ENCODE measurements around the gene UBE2O.

GRCh38 chr17:76466775-76467130 is 13.8 kb upstream of the UBE2O start:
- no peak for TF ChIP-seq POLR2A (IDR thresholded peaks at IDR 0.05)
- TF ChIP-seq, protein P1, sequence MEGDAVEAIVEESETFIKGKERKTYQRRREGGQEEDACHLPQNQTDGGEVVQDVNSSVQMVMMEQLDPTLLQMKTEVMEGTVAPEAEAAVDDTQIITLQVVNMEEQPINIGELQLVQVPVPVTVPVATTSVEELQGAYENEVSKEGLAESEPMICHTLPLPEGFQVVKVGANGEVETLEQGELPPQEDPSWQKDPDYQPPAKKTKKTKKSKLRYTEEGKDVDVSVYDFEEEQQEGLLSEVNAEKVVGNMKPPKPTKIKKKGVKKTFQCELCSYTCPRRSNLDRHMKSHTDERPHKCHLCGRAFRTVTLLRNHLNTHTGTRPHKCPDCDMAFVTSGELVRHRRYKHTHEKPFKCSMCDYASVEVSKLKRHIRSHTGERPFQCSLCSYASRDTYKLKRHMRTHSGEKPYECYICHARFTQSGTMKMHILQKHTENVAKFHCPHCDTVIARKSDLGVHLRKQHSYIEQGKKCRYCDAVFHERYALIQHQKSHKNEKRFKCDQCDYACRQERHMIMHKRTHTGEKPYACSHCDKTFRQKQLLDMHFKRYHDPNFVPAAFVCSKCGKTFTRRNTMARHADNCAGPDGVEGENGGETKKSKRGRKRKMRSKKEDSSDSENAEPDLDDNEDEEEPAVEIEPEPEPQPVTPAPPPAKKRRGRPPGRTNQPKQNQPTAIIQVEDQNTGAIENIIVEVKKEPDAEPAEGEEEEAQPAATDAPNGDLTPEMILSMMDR (IDR thresholded peaks at IDR 0.05) = no peak

All from Peyer's patch (tissue), 4 donors.